NCI-H2196 (cell line): ENCODE measurements around the gene PRICKLE4.

Experiments
- DNase-seq: peaks from one replicate; lab custom pipeline; 2025; ENCODE audit not compliant: unreplicated experiment; lab: John Stamatoyannopoulos, UW

The PRICKLE4 gene

GRCh38 chr6:41780551-41781365 lies at the start of gene PRICKLE4:
PRICKLE4 (plus strand) TSS chr6:41780782; CDS start chr6:41783474, 2,692 bp downstream.
- DNase-seq = peak; percentile 61

- no peak for DNase-seq
Measured at GRCh38 chr6:41731561-41732086, 49.0 kb upstream of the PRICKLE4 start.

- no peak for DNase-seq
Measured at GRCh38 chr6:41732149-41732548, 48.4 kb upstream of the PRICKLE4 start.

- DNase-seq = no peak
Measured at GRCh38 chr6:41732591-41733359, 47.8 kb upstream of the PRICKLE4 start.

GRCh38 chr6:41733360-41733706 lies 47.2 kb upstream of the PRICKLE4 start:
- DNase-seq = no peak

- DNase-seq = peak; percentile 90
Measured at GRCh38 chr6:41733707-41734665, 46.6 kb upstream of the PRICKLE4 start.

GRCh38 chr6:41734666-41735426 lies 45.7 kb upstream of the PRICKLE4 start:
- peak; percentile 74 for DNase-seq

- DNase-seq = peak; percentile 95
Measured at GRCh38 chr6:41735427-41736185, 45.0 kb upstream of the PRICKLE4 start, which contains the start of gene TFEB. TFEB (minus strand) TSS chr6:41735608; CDS start chr6:41691213, 44,395 bp downstream.

GRCh38 chr6:41736186-41736733 lies 44.3 kb upstream of the PRICKLE4 start:
- no peak for DNase-seq

- no peak for DNase-seq
Measured at GRCh38 chr6:41736800-41737555, 43.6 kb upstream of the PRICKLE4 start.

- DNase-seq = no peak
Measured at GRCh38 chr6:41737591-41738130, 42.9 kb upstream of the PRICKLE4 start.

GRCh38 chr6:41739041-41739440 lies 41.5 kb upstream of the PRICKLE4 start:
- no peak for DNase-seq

GRCh38 chr6:41740366-41741162 lies 40.0 kb upstream of the PRICKLE4 start:
- no peak for DNase-seq

GRCh38 chr6:41741625-41742490 lies 38.7 kb upstream of the PRICKLE4 start:
- DNase-seq = no peak

GRCh38 chr6:41743406-41744235 lies 37.0 kb upstream of the PRICKLE4 start:
- DNase-seq = no peak
